ENCODE results near the gene COX10.
"Not testable (repeated sequence)": the region's sequence is repeated elsewhere in the genome, so short reads cannot be mapped to it uniquely, and the experiment has no call there.

The COX10 gene

DNA sequence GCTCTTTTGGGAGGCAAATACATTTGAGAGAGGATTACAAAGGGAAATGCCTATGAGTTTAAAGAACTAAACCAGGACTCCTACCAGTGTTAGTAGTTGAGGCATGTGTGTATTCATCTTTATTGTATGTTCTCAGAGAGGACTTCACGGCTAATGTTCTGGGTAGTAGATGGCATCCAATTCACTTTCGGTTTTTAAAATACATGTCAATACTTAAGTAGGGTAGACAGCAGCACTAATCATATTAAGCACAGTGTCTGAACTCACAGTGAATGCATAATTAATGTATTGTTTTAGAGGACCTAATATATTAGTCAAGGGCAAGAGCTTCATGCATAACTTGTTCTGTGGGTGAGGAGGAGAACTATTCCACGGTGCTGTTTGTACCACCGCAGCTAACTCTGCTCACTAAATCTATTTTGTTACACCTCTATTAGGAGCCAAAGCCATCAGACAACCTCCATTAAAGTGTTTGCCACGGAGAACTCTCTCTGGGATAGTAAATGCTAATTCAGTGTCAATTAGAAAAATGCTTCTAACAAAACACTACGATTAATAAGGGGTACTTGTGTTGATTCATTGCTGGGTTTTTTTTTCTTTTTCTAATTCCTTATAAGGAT, 56.3 kb downstream of the COX10 start:
- DNase-seq, result no peak

GRCh38 chr17:14133104-14133503, 63.8 kb downstream of the COX10 start:
- DNase-seq, result no peak

GRCh38 chr17:14134456-14134855, 65.2 kb downstream of the COX10 start:
- DNase-seq, result no peak

DNA sequence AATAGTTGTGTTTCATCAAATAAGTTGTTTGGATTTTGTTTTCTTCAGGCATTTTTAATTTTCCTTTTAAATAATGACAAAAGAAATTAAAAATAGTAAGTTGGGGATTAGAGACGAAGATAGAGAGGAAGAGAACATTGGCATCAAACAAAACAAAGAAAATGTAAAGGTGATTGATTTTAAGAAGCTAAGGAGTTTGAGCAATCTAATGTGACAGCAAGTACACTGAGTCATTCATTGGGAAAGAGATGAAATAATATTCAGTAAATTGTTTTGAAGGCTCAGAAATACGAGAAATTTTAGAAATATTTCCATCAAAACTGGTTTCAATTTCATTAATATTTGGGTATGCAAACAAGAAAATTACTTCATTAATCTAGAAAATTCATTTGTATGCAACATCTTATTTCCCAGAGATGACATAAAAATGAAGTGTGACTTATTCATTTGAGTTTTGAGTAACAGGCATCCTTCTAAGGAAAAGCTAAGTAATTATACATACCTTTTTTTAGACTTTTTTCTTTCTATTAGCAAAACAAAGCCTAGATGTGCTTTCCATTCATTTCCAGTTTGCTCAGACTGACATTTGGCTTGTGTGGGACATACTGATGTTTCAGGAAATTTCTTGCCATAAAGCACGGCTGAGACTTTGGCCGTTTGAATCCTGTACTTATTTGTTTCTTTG, 66.7 kb downstream of the COX10 start:
- no peak for DNase-seq

DNA sequence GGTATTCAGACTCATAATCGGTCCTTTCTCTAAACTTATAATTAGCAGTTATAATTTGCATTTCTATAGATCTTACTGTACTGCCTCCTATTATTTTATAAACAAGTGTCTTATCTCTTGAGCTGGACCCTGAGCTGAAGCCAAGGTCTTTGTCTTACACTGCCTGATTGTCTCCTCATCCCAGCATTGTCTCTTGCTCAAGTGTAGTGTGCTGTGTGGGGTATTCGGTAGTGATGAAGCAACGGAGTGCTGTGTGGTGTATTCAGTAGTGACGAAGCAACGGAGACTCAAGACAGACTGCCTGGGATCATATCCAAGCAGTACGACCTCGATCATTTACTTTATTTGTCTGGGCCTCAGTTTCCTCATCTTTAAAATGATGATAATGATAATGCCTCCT, 69.3 kb downstream of the COX10 start:
- DNase-seq, result no peak

GRCh38 chr17:14143688-14144087, 74.4 kb downstream of the COX10 start:
- no peak for DNase-seq

DNA sequence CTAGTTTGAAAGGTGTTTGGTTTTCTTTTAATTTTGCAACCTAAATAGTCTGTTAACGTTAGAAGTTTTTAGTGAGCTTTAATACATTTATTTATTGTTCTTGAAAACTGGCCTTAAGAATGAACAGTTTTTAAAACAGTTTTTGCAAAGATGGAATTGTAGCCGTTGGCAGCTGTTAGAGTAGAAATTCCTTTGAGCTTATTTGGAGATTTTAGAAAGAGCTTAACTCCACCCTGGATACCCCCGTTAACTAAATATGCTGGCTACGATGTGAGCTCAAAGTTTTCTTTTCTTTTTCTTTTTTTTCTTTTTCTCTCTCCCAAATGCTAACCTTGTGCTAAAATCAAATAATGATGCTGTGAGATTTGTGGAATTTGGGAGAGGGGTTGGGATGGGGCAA, 75.2 kb downstream of the COX10 start:
- DNase-seq, result no peak

GRCh38 chr17:14149751-14150150, 80.4 kb downstream of the COX10 start:
- no peak for DNase-seq

- DNase-seq, result no peak
These were observed 81.3 kb downstream of the COX10 start for GRCh38 chr17:14150619-14151018.

DNA sequence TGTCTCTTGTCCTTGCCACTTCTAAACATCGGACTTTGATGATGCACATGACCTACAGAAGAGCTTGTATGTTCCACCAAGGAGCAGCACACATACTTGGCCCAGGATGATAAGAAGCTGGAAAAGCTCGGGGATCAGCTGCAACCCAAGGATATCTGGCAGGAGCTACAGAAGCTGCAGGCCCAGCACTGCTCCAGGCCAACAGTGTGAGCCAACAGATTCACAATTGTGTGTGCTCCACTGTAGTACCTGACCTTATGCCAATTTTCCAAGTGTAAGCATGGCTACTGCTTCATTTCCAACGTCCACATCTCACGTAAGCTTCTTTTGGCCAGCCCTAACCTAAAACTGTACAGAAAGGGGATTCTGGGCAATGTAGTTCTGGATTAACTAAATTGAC, 83.4 kb downstream of the COX10 start:
- no peak for DNase-seq

GRCh38 chr17:14153374-14153773, 84.1 kb downstream of the COX10 start:
- DNase-seq, result no peak

DNA sequence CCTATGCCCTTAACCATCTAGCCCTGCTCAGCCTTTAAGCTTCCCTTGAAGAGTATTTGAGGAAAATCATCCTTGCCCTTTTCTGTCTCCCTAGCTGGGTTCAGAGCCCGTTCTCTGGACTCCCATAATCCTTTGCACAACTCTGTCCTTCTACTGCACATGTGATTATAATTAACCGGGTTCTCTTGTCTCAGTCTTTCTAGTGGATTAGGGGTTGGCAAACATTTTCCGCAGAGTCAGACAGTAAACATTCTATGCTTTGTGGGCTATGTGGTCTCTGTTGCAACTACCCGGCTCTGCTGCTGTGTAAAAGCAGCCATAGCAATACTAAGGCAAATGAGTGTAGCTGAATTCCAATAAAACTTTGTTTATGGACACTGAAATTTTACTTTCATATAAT, 87.4 kb downstream of the COX10 start:
- DNase-seq, result no peak

- no peak for DNase-seq
These were observed 88.5 kb downstream of the COX10 start for GRCh38 chr17:14157822-14158221.

- DNase-seq, result no peak
These were observed 89.4 kb downstream of the COX10 start for GRCh38 chr17:14158707-14159106.

- DNase-seq, result no peak
These were observed 92.1 kb downstream of the COX10 start for GRCh38 chr17:14161419-14161818.

- DNase-seq, result no peak
These were observed 96.3 kb downstream of the COX10 start for GRCh38 chr17:14165616-14166015.

- DNase-seq, result not testable (repeated sequence)
These were observed 98.5 kb downstream of the COX10 start for GRCh38 chr17:14167831-14168230.

- no peak for DNase-seq
These were observed 99.3 kb downstream of the COX10 start for GRCh38 chr17:14168582-14168981.

DNA sequence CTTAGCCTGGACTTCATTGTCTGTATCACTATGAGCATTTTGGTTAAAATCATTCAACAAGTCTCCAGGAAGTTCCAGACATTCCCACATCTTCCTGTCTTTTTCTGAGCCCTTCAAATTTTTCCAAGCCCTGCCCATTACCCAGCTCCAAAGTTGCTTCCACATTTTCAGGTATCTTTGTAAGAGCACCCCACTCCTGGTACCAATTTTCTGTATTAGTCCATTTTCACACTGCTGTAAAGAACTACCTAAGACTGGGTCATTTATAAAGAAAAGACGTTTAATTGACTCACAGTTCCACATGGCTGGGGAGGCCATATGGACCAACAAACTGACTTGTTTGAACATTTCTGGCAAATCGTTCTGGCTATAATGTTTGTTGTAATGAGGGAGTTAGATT, 100.0 kb downstream of the COX10 start:
- DNase-seq, result no peak

- DNase-seq, result no peak
These were observed 100.6 kb downstream of the COX10 start for GRCh38 chr17:14169901-14170300.

DNA sequence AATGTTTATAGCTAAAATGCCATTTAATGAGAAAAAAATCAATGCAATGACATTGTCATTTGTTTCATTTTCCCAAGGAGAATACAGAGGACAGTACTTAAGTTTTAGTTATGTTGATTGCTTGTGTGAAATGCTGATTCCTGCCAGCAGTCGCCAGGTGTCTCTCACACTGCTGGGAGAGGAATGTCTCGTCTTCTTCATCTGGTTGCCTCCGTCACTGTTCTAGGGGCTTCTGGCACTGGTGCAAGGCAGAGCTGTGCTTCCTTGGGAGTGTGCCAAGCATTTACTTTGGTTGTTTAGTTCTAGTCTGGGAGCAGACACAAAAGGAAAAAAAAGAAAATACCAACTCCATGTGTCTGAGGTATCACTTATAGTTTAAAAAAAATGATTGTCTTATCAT, 107.7 kb downstream of the COX10 start:
- DNase-seq, result not testable (repeated sequence)

- not testable (repeated sequence) for DNase-seq
These were observed 108.5 kb downstream of the COX10 start for GRCh38 chr17:14177801-14178200.

DNA sequence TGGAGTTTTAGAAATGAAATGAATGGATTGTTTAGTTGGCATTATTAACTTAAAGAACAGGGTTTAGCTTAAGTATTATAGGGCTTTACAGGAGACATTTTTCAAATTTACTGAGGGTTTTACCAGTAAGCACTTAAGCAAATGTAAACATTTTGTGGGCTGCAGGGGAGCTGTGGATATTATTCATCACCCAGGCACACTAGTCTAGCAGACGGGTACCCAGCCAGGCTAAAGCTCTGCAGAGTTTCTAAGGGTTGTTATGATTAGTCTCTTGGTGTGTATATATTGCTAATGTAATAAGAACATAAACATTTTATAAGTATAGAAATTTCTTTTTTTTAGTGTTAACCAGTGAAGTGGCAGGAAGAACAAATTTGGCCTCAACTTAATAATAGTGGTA, 110.6 kb downstream of the COX10 start:
- not testable (repeated sequence) for DNase-seq

- not testable (repeated sequence) for DNase-seq
These were observed 112.8 kb downstream of the COX10 start for GRCh38 chr17:14182084-14182483.

DNA sequence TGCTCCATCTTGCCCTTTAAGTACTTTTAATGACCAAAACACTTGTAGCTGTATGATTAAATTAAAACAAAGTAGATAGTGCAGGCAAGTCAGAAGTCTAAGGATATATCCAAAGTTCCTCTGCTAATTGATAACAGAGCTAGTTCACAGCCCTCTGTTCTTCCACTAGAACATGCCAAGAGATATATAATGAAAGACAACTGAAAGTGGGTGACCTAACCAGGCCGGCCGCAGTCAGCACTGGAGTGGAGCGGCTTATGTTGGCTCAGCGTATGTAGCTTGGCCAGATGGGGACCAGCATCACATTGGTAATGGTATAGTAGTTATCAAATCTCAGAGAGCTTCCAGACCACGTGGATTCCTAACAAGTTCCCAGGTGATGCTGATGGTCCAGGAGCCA, 115.2 kb downstream of the COX10 start:
- not testable (repeated sequence) for DNase-seq
